GM18507 (cell line): Measurements from ENCODE around the gene CDKAL1.
A peak's percentile ranks its signal among the peaks of the same experiment; 100 is the strongest.
"Not testable (repeated sequence)": the region's sequence is repeated elsewhere in the genome, so short reads cannot be mapped to it uniquely, and the experiment has no call there.

Source experiments
- DNase-seq: peaks from one replicate; pipeline ENCODE4 v3.0.0; 2011; ENCODE audit warnings: low read depth; ENCODE audit not compliant: insufficient read length; ENCODE audit errors: extremely low spot score
- FAIRE-seq: peaks from 2 replicates; lab custom pipeline; 2011; peaks lifted over from hg19 to GRCh38; lab: Jason Lieb, UNC

Gene CDKAL1

GRCh38 chr6:21182589-21182988, 648.3 kb downstream of the CDKAL1 start:
- FAIRE-seq (no peak), DNase-seq (no peak)

DNA sequence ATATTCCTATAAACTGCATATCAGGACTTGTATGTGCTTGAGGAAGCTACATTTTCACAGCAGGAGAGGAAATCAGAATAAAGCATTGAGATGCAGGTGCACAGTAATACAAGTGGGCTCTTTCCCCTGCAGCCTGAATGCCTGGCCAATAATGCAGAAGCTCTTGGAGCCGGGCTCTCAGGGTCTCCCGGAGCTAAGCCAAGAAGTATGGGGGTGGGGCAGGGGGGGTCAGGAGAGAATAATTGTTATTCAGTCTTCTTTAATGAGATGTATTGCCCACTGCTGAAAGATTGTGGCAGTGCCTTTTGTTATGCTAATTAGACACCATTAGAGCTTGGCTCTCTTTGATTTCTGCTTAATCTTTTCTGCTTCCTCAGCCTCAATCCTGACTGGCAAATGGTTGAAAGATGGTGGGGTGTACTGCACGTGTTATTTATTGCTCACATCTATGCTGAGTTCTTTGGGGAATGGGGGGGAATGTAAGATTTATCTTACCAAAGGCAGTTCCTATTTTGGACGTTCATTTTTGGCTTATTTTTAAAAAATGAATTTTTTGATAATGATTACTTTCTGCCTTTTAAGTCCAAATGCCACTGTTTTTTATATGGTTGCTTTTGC, 651.7 kb downstream of the CDKAL1 start:
- no peak for FAIRE-seq
- no peak for DNase-seq

GRCh38 chr6:21186479-21187055, 652.3 kb downstream of the CDKAL1 start:
- no peak for FAIRE-seq
- DNase-seq, result no peak

- FAIRE-seq (peak; percentile 31), DNase-seq (no peak)
Measured at GRCh38 chr6:21187485-21187884, 653.2 kb downstream of the CDKAL1 start.

DNA sequence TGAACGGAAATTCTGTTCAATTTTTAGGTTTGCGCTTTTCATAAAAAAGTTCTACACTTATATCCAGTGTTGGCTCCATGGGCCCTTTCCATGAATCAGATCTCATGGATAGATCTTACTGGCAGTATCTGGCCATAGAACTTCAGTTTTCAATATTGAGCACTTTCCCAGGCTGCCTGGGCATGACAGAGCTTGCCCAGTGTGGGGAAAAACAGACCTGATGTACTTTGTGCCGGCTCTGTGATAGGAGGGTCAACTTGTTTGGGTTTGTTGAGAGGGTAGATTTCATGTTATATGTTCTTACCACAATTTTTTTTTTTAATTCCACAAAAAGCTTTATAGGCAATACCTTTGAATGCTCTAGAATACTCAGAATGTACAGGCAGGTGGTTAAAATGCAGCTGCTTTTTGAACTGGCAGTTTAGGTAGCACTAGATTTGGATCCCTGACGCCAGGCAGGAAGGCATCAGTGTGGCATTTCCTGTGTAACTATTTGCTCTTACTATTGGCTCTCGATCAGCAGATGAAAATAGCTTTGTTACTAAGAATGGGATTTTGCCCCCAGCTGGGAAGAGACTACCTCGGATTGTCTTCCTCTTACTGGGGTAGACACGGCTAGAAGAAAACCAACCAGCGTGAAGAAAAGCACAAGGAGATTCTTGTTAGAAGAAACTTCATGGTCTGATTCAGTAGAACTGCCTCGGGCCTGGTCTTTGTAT, 654.4 kb downstream of the CDKAL1 start:
- DNase-seq (no peak), FAIRE-seq (peak; percentile 70)

- DNase-seq (no peak), FAIRE-seq (peak; percentile 65)
Measured at GRCh38 chr6:21189759-21190158, 655.5 kb downstream of the CDKAL1 start.

- FAIRE-seq, result peak; percentile 31
- no peak for DNase-seq
Measured at GRCh38 chr6:21190701-21191100, 656.4 kb downstream of the CDKAL1 start.

- DNase-seq, result no peak
- FAIRE-seq, result peak; percentile 44
Measured at GRCh38 chr6:21193790-21194475, 659.7 kb downstream of the CDKAL1 start.

GRCh38 chr6:21195301-21195700, 661.0 kb downstream of the CDKAL1 start:
- not testable (repeated sequence) for DNase-seq, FAIRE-seq

GRCh38 chr6:21198032-21198640, 663.9 kb downstream of the CDKAL1 start:
- DNase-seq (no peak), FAIRE-seq (peak; percentile 79)

DNA sequence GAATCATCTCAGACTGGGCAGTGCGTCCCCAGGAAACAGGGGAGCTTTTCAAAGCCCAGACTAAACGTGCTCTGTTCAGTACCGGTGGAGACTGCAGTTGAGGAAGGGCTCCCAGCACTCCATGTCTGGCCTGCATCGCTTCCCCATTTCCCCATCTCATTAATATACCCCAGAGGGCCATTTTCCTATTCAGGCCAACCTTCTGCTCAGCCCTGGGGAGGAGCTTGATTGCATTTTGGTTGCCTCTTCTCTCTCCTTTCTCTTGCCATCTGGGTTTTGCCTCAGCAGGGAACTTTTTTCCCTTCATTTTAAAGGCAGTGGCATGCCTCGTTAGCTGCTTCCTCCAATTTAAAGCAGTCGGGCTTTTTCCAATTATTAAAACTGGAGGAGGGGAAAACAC, 665.0 kb downstream of the CDKAL1 start:
- no peak for DNase-seq
- FAIRE-seq, result no peak

DNA sequence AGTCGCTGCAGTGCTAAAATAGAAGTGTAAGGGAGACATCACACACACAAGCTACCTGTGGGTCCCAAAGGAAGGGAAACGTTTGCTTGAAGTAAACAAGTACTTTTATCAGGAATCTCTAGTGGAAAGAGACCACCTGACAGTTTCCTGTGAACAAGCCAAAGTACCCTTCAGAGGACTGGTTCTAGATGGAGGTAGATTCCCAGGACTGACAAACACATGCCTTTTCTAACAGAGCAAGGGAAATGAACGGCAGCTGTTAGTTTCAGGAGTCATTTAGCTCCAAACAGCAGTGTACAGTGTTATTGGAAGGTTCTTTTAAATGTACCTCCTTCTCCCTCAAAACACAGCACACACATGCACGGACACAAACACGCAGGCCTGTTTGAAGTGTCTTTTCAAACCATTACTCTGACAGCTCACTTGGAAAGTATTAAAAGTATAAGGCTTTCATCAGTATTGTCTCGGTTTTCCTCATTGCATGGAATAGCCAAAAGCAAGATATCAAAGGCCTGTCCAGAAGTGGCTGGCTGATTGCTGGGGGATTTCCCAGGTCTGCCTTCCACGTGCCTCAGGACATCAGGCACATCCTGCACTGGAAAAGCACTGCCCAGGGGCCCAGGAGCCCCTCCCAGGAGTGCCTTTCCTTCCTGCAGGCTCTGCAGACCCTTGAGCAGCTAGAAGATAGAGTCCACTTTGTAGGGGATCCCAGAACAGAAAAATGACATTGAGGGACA, 666.0 kb downstream of the CDKAL1 start:
- FAIRE-seq (peak; percentile 48), DNase-seq (no peak)

DNA sequence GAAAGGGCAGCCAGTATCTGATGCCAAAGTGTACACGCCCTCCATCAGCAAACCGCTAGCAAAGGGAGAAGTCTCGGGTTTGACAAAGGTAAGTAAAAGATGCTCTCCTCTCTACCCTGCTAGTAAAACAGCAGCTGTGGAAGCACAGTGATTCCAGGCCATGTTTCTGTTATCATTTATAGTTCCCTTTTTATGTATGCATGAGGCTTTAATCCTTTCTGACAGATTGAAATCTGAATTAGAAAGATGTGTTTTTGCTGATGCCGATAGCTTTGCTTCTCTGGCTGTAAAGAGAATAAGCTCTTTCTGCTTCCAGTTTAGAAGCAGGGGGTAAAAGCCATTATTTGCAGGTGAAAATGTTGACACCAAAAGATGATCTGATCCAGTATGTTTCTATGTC, 666.9 kb downstream of the CDKAL1 start:
- FAIRE-seq (no peak), DNase-seq (no peak)

DNA sequence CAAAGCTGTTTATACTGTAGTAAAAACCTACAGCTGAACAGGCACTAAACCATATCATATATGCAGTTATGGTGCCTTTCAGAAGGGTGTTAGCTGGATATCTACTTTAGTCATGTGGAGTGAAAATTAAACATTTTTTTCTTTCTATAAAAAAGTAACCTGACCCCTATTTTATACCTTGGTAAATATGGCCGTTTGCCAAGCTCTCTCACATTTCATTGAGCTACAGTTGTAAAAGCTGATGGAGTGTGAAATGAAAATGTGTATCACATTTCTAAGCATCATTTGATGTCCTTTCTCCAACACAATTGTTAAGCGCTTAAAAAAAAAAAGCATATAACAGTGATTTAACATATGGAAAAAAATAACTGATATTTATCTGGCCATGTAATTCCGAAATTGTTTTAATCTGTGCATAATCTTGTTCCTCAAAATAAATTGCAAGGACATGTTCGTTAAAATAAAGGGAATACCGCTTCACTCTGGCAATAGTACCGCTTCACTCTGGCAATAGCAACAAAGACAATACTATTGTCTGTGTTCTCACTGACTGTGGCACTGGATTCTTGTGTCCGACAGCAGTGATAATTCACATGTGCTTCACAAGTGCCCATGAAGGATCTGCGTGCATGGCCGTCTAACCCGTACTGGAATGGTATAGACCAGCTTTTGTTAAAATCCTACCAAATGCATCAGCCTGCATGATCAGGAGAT, 667.5 kb downstream of the CDKAL1 start:
- no peak for DNase-seq
- FAIRE-seq, result no peak

DNA sequence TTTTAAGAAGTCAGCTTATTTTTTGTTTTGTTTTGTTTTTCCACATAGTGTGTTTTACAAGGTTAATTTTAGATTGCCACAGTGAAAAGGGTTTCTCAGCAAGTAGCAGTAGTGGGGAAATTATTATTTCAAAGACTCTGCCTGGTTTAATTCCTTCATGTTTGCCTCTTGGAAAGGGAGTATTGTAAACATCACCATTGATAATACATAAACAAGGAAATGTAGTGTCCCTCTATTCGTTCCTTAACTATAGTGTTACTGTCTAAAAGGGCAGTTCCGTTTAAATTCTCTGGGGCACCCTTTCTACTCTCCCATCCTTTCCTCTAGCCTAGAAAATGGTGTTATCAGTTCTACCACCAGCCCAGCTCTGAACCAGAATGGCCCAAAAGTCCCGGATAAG, 668.3 kb downstream of the CDKAL1 start:
- no peak for DNase-seq
- FAIRE-seq, result no peak

GRCh38 chr6:21204951-21205350, 670.7 kb downstream of the CDKAL1 start:
- FAIRE-seq (no peak), DNase-seq (no peak)

GRCh38 chr6:21208081-21208795, 674.0 kb downstream of the CDKAL1 start:
- FAIRE-seq, result peak; percentile 86
- DNase-seq, result no peak

GRCh38 chr6:21208796-21209186, 674.5 kb downstream of the CDKAL1 start:
- DNase-seq (no peak), FAIRE-seq (no peak)
